Right atrium auricular region (tissue), 2 donors: ENCODE data around the gene LTBP1. TPM values are rescaled to one million over a fixed set of nuclear protein-coding genes. Genes with fewer than 3 reads are reported as not detected.
"Not testable (repeated sequence)": the region's sequence is repeated elsewhere in the genome, so short reads cannot be mapped to it uniquely, and the experiment has no call there.

ENCODE experiments used
- DNase-seq: peaks from one replicate; pipeline ENCODE4 v3.0.0-alpha.2; 2019; ENCODE audit warnings: low spot score
- H3K27ac ChIP-seq, 2 donors: fragments of 200-600 bp; sonication (generic); 1 replicate in 1 of 2; 2 replicates in 1 of 2; pipeline ENCODE4 v1.5.1; 2016 to 2019
- H3K27me3 ChIP-seq, 2 donors: fragments of 200-600 bp; sonication (generic); one replicate each; pipeline versions ENCODE4 v1.5.1 to v1.6.0; 2017 to 2019
- H3K36me3 ChIP-seq: fragments of 200-600 bp; sonication (generic); one replicate; pipeline ENCODE4 v1.5.1; 2016
- H3K4me1 ChIP-seq, 2 donors: fragments of 200-600 bp; sonication (generic); one replicate each; pipeline versions ENCODE4 v1.5.1 to v1.6.0; 2017 to 2019
- H3K4me3 ChIP-seq, 2 donors: fragments of 200-600 bp; sonication (generic); 1 replicate in 1 of 2; 2 replicates in 1 of 2; pipeline ENCODE4 v1.5.1; 2017 to 2019; ENCODE audit warnings: mild to moderate bottlenecking in 1 of 2, moderate library complexity in 1 of 2
- H3K9me3 ChIP-seq, 2 donors: fragments of 200-600 bp; sonication (generic); one replicate each; pipeline ENCODE4 v1.5.1; 2019
- total RNA-seq, 2 donors: library from RNA; depleted of rRNA; stranded (reverse); fragments of >200 nt; gene quantifications; one replicate each; pipeline ENCODE4 v1.1.0, GENCODE V29; 2016
- TF ChIP-seq, protein P1 (sequence below), 2 donors: fragments of 200-600 bp; sonication (generic); IDR thresholded peaks; one replicate each; pipeline ENCODE4 v1.5.1; 2019; ENCODE audit warnings: antibody characterized with exemption in 2 of 2

LTBP1 gene
- total RNA-seq, 2 donors from 2014 or later: 168 to 291 TPM

DNA sequence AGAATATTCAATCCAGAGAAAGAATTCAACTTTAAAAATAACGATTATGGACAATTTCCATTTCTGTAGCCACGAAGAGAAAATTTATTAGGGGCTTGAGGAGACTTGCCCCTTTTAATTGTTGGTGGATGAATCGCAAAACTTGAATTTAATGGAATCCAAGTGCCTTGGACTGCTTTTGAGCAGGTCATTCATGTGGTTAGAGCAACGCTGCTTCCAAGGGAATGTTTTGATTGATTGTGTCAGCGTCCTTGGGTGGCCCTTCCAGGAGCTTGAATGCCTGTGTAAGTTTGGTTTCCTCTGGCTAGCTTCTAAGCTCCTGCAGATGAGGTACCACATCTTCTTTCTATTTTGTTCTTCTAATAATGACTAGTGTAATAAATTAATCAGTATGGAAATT is 213.4 kb downstream of the LTBP1 start:
- peaks cover 0 to 9% of the 10 kb centered on the region in 2 donors for H3K4me1 ChIP-seq
- TF ChIP-seq, protein P1, sequence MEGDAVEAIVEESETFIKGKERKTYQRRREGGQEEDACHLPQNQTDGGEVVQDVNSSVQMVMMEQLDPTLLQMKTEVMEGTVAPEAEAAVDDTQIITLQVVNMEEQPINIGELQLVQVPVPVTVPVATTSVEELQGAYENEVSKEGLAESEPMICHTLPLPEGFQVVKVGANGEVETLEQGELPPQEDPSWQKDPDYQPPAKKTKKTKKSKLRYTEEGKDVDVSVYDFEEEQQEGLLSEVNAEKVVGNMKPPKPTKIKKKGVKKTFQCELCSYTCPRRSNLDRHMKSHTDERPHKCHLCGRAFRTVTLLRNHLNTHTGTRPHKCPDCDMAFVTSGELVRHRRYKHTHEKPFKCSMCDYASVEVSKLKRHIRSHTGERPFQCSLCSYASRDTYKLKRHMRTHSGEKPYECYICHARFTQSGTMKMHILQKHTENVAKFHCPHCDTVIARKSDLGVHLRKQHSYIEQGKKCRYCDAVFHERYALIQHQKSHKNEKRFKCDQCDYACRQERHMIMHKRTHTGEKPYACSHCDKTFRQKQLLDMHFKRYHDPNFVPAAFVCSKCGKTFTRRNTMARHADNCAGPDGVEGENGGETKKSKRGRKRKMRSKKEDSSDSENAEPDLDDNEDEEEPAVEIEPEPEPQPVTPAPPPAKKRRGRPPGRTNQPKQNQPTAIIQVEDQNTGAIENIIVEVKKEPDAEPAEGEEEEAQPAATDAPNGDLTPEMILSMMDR (IDR thresholded peaks at IDR 0.05): no peak
- DNase-seq: no peak
- H3K27ac ChIP-seq: no peak overlapping the region
- H3K36me3 ChIP-seq: no peaks in the 10 kb centered on the region
- H3K9me3 ChIP-seq: no peaks in the 10 kb centered on the region
- H3K27me3 ChIP-seq: no peaks in the 10 kb centered on the region
- no peak overlapping the region for H3K4me3 ChIP-seq

DNA sequence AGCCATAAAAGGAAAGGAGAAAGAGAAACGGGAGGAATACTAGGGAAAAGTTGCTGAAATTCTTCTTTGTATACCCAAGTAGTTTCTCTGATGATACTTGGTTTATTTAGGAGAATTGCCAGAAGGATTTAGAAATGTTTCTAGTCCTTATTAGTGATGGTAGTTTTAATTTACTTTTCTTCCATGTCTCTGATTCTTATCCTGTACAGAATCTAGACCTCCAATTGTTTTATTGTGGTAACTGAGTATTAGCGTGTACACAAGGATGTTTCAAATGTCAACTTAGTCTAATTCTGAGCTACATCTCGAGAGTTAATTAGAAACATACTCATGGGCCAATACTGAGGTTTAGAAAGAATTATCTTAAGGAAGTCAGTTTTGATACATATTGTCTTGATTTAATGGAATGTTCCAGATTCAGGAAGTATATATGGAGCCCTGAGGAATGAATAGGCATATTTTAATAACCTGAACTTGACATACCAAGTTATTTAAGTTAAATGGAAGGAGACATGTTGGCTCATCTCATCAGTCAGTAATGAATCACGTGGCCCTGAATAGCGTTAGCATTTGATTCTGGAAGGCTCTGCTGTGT is 219.6 kb downstream of the LTBP1 start:
- DNase-seq: no peak
- Histone ChIP-seq H3K27me3 (no peaks in the 10 kb centered on the region), H3K4me3 (no peak overlapping the region), H3K27ac (no peak overlapping the region), H3K36me3 (no peaks in the 10 kb centered on the region), H3K9me3 (no peaks in the 10 kb centered on the region), H3K4me1 (peaks cover 0 to 7% of the 10 kb centered on the region in 2 donors)
- TF ChIP-seq, protein P1 (IDR thresholded peaks at IDR 0.05): no peak

DNA sequence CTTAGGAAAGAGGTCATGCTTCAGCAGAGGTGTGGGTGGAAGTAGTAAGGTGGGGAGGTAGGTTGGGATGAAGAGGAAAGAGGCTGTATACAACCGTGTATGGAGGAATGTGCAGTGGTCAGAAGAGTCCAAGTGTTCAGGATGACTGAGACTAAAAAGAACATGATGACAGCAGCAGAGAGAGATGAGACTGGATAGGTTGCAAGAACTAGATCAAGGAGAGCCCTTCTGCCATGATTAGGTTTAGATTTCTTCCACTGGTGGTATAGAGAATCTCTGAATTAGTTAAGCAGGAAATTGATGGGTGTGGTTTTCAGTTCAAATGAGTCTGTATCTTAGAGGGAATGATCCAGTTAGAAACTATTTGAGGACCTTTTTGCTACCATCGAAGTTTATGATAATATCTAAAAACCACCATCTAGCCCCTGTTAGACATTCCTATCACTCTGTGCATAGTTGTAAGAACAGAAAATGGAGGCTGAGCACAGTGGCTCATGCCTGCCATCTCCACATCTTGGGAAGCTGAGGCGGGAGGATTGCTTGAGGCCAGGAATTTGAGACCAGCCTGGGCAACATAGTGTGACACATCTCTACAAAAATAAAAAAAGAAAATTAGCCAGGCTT is 221.0 kb downstream of the LTBP1 start:
- no peaks in the 10 kb centered on the region for H3K27me3 ChIP-seq
- peaks cover 0 to 7% of the 10 kb centered on the region in 2 donors for H3K4me1 ChIP-seq
- no peak for DNase-seq
- H3K9me3 ChIP-seq: no peaks in the 10 kb centered on the region
- H3K27ac ChIP-seq: no peak overlapping the region
- TF ChIP-seq, protein P1 (IDR thresholded peaks at IDR 0.05): no peak
- no peaks in the 10 kb centered on the region for H3K36me3 ChIP-seq
- H3K4me3 ChIP-seq: no peak overlapping the region

DNA sequence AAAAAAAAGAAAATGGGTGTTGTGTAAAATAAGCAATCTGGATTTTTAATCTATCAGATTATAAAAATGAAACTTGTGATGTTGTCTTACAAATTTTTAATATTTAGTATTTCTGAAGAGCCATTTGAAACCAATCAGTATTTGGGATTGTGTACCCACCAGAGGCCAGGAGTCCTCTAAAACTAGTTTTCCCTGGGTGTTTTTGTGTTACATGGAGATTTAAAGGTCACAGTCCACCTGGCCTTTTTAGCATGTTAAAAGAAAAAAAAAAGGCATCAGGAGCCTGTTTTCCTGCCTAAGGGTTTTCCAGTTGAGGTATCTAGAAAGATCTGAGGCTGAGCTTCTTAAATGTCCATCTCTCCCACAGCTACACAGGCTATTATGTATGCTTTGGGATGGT is 221.7 kb downstream of the LTBP1 start:
- DNase-seq: no peak
- Histone ChIP-seq H3K36me3 (no peaks in the 10 kb centered on the region), H3K4me1 (peaks cover 0 to 7% of the 10 kb centered on the region in 2 donors), H3K27me3 (no peaks in the 10 kb centered on the region), H3K27ac (no peak overlapping the region), H3K4me3 (no peak overlapping the region), H3K9me3 (no peaks in the 10 kb centered on the region)
- TF ChIP-seq, protein P1 (IDR thresholded peaks at IDR 0.05): no peak

DNA sequence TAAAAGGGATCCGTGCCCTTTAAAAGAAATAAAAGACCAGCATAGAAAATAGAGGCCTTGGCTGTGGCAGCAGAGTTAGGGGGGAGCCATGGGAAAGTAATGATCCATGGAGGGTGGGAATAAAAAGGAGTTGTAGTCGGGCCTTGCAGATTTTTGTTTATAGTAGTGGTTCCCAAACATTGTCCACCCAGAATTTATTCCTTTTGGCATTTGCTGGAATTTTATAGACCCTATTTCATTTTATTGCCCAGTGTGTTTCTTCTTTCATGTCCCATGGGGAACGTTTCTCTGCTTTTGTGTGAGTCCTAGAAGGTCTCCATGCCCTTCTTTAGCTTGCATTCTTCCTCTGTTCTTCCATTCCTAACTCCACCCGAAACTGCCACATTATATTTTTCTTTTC is 222.2 kb downstream of the LTBP1 start:
- H3K27ac ChIP-seq: no peak overlapping the region
- H3K36me3 ChIP-seq: no peaks in the 10 kb centered on the region

DNA sequence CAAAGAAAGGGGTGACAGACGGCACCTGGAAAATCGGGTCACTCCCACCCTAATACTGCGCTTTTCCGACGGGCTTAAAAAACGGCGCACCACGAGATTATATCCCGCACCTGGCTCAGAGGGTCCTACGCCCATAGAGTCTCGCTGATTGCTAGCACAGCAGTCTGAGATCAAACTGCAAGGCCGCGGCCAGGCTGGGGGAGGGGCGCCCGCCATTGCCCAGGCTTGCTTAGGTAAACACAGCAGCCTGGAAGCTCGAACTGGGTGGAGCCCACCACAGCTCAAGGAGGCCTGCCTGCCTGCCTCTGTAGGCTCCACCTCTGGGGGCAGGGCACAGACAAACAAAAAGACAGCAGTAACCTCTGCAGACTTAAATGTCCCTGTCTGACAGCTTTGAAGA is 223.5 kb downstream of the LTBP1 start:
- H3K9me3 ChIP-seq, H3K4me1 ChIP-seq, H3K36me3 ChIP-seq, H3K27me3 ChIP-seq, DNase-seq, H3K4me3 ChIP-seq, H3K27ac ChIP-seq: not testable (repeated sequence)

More for the DNA sequence above, 222.2 kb downstream of the LTBP1 start:
- no peaks in the 10 kb centered on the region for H3K27me3 ChIP-seq
- TF ChIP-seq, protein P1 (IDR thresholded peaks at IDR 0.05): no peak
- H3K9me3 ChIP-seq: no peaks in the 10 kb centered on the region
- DNase-seq: no peak
- H3K4me3 ChIP-seq: no peak overlapping the region
- H3K4me1 ChIP-seq: peaks cover 0 to 7% of the 10 kb centered on the region in 2 donors
